Calu3 (cell line): Measurements from ENCODE around the gene SYNE1. TPM values are rescaled to one million over a fixed set of nuclear protein-coding genes. Genes with fewer than 3 reads are reported as not detected.
A peak's percentile ranks its signal among the peaks of the same experiment; 100 is the strongest.

ENCODE experiments used
- BruUV-seq: library from RNA; stranded (reverse); fragments of 400-500 nt; replicated peaks from 2 replicates; lab custom pipeline; 2021; lab: Mats Ljungman, UMichigan
- CTCF ChIA-PET: fragments of 300-600 bp; sonication (Branson Sonifier 250); formaldehyde crosslinking; loops from one replicate; lab custom pipeline; 2022; ENCODE audit warnings: antibody characterized with exemption; lab: Charles Lee
- DNase-seq: peaks from one replicate; pipeline ENCODE4 v3.0.0; 2022
- H3K27ac Mint-ChIP-seq: one replicate; pipeline ENCODE4 v1.8.0; 2022; ENCODE audit warnings: mixed read lengths; ENCODE audit not compliant: unreplicated experiment
- H3K27me3 Mint-ChIP-seq: one replicate; pipeline ENCODE4 v1.8.0; 2022; ENCODE audit warnings: mixed read lengths; ENCODE audit not compliant: unreplicated experiment
- H3K36me3 Mint-ChIP-seq: one replicate; pipeline ENCODE4 v1.8.0; 2022; ENCODE audit warnings: mild to moderate bottlenecking, moderate library complexity, mixed read lengths; ENCODE audit not compliant: insufficient read depth, unreplicated experiment
- H3K4me1 Mint-ChIP-seq: one replicate; pipeline ENCODE4 v1.8.0; 2022; ENCODE audit warnings: mild to moderate bottlenecking, low read depth, mixed read lengths; ENCODE audit not compliant: unreplicated experiment
- H3K4me3 Mint-ChIP-seq: one replicate; pipeline ENCODE4 v1.8.0; 2022; ENCODE audit warnings: mild to moderate bottlenecking, low read depth, moderate library complexity, mixed read lengths; ENCODE audit not compliant: unreplicated experiment
- H3K9me3 Mint-ChIP-seq: one replicate; pipeline ENCODE4 v1.8.0; 2022; ENCODE audit warnings: low read depth, mixed read lengths; ENCODE audit not compliant: unreplicated experiment
- intact Hi-C: fragments of 100-400 bp; cut with micrococcal nuclease; formaldehyde crosslinking; loops from one replicate; pipeline ENCODE4 v1.10.0; 2022; ENCODE audit not compliant: unreplicated experiment
- total RNA-seq: library from RNA; stranded (reverse); gene quantifications from 2 replicates; pipeline ENCODE4 v1.2.3, GENCODE V29; 2022
- TF ChIP-seq, protein P1 (sequence below): fragments of 200-600 bp; IDR thresholded peaks from one replicate; pipeline ENCODE4 v1.8.0; 2022; ENCODE audit warnings: antibody characterized with exemption; ENCODE audit not compliant: unreplicated experiment

SYNE1 gene
- total RNA-seq, 1 experiment from 2014 or later: 28.1 TPM

DNA sequence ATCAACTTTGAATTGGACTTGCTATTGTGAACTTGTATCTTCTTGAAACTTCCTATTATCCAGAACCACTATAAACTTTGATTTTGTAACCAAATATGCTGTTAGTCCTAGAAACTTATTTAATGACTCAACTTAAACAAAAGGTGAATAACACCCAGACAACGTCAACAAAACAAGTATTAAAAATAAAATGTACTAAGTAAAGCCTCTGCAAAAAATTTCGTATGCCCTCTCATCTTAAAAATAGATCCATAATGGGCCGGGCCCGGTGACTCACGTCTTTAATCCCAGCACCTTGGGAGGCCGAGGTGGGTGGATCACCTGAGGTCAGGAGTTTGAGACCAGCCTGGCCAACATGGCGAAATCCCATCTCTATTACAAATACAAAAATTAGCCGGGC lies 428.0 kb downstream of the SYNE1 start:
- no peak overlapping the region for H3K27ac Mint-ChIP-seq
- H3K27me3 Mint-ChIP-seq: no peaks in the 10 kb centered on the region
- no peak overlapping the region for H3K4me3 Mint-ChIP-seq
- no TSS peak for BruUV-seq
- intact Hi-C loops: loop anchor here (5.0 kb wide), 1 partner anchor 148 kb away; no protein-coding TSS in a partner anchor
- H3K4me1 Mint-ChIP-seq: no peaks in the 10 kb centered on the region
- TF ChIP-seq, protein P1, sequence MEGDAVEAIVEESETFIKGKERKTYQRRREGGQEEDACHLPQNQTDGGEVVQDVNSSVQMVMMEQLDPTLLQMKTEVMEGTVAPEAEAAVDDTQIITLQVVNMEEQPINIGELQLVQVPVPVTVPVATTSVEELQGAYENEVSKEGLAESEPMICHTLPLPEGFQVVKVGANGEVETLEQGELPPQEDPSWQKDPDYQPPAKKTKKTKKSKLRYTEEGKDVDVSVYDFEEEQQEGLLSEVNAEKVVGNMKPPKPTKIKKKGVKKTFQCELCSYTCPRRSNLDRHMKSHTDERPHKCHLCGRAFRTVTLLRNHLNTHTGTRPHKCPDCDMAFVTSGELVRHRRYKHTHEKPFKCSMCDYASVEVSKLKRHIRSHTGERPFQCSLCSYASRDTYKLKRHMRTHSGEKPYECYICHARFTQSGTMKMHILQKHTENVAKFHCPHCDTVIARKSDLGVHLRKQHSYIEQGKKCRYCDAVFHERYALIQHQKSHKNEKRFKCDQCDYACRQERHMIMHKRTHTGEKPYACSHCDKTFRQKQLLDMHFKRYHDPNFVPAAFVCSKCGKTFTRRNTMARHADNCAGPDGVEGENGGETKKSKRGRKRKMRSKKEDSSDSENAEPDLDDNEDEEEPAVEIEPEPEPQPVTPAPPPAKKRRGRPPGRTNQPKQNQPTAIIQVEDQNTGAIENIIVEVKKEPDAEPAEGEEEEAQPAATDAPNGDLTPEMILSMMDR: no peak
- DNase-seq: no peak
- CTCF ChIA-PET: no interaction called here
- H3K9me3 Mint-ChIP-seq: no peaks in the 10 kb centered on the region
- H3K36me3 Mint-ChIP-seq: peaks cover 7% of the 10 kb centered on the region

DNA sequence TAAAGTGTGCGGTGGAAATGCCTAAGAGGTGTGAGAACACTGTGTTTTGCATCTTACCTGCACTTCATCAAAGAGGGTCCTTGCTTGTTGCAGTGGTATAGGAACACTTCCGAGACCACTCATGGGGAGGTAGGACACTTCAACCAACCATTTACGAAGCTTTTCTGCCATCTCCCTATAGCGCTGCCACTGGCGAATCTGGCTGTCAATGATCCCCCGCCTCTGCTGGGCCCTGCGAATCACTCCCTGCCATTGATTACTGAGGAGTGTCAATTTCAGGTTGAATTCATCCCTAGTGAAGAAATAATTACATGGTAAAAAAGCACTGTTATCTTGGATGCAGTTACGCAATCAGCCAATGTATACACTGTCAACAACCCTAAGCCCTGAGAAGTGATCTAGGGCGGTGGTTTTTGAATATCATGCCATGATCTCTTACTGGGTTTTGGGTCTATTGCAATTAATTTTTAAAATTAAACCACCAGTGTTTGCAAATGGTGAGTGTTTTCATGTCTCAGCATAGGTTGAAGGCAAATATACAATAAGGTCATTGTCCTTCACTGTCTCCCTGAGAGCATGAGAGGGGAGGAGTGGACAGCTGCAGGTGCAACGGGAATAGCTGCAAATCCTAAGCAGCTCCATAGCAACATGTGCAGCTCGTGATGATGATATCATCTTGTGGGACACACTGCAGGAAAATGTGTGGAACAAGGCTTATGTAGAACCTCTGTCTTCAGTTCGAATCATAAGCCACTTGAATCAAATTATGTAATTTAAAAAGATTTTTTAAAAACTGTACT lies 429.0 kb downstream of the SYNE1 start:
- no peaks in the 10 kb centered on the region for H3K4me1 Mint-ChIP-seq
- no peaks in the 10 kb centered on the region for H3K27me3 Mint-ChIP-seq
- no peak overlapping the region for H3K4me3 Mint-ChIP-seq
- CTCF ChIA-PET: no interaction called here
- H3K36me3 Mint-ChIP-seq: peaks cover 7% of the 10 kb centered on the region
- TF ChIP-seq, protein P1: no peak
- no peak for DNase-seq
- intact Hi-C loops: loop anchor here (5.0 kb wide), 1 partner anchor 149 kb away; no protein-coding TSS in a partner anchor
- BruUV-seq: no TSS peak
- no peaks in the 10 kb centered on the region for H3K9me3 Mint-ChIP-seq
- H3K27ac Mint-ChIP-seq: no peak overlapping the region

DNA sequence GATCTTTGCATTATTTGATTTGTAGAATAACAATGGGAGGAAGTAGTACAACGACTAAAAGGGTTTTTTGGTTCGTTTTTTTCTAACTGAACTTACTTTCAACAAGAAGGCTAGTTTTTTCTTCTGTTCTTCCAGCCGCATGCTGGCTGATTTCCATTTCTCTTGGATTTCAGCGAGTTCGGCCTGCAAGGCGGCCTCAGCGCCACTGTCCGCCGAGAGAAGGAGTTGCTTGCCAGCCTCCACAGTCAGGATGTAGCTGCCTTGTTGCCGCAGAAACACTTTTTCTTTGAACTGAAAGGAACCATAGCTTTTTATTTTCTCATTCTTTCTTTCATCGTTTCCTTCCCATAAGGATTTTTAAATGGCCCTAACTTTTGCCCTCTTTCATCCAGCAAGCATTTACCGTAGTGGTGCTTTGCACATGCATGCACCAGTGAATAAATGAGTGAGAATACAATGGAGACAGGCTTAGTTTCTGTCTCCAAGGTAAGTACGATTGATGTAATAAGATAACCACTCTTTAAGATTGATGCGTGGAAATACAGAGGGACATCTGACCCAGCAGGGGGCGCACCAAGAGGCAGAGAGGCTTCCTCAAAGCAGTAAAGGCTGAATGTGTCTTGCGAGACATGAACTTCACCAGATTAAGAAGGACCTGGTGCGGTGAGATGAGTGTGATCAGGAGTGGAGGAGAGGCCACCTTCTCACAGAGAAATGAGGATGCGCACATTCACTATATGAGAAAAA lies 430.9 kb downstream of the SYNE1 start:
- DNase-seq: peak; percentile 19
- H3K36me3 Mint-ChIP-seq: peaks cover 7% of the 10 kb centered on the region
- no peaks in the 10 kb centered on the region for H3K9me3 Mint-ChIP-seq
- no peak overlapping the region for H3K4me3 Mint-ChIP-seq
- TF ChIP-seq, protein P1: no peak
- H3K27me3 Mint-ChIP-seq: no peaks in the 10 kb centered on the region
- no peaks in the 10 kb centered on the region for H3K4me1 Mint-ChIP-seq
- BruUV-seq: no TSS peak
- intact Hi-C loops: loop anchor here (5.0 kb wide), 1 partner anchor 151 kb away; no protein-coding TSS in a partner anchor
- CTCF ChIA-PET: no interaction called here
- no peak overlapping the region for H3K27ac Mint-ChIP-seq

DNA sequence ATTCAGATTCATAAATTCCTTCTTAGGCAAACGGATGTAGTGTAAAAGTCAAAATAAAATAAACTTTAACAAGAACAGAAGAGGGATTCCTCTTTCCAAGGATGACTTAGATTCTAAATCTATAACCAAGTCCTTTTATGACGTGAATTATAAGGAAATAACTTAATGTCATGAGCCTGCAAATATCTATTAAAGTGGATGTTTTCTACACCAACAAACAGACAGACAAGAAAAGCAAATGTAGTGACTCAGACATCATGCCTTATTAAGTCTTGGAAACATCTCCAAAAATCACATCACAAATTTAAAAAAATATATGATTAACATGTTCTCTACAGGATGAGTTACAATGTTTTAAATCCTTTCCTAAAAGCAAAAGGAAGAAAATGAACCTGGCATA lies 432.6 kb downstream of the SYNE1 start:
- CTCF ChIA-PET: no interaction called here
- H3K4me3 Mint-ChIP-seq: no peak overlapping the region
- intact Hi-C loops: no loop called here
- TF ChIP-seq, protein P1: no peak
- H3K27me3 Mint-ChIP-seq: no peaks in the 10 kb centered on the region
- no TSS peak for BruUV-seq
- no peaks in the 10 kb centered on the region for H3K9me3 Mint-ChIP-seq
- H3K27ac Mint-ChIP-seq: no peak overlapping the region
- no peaks in the 10 kb centered on the region for H3K4me1 Mint-ChIP-seq
- no peak for DNase-seq
- peaks cover 7% of the 10 kb centered on the region for H3K36me3 Mint-ChIP-seq
